Gastrocnemius medialis (tissue), 4 donors: ENCODE data around the gene TEAD2.

Source experiments
- POLR2A ChIP-seq, 2 donors: fragments of 450-650 bp; IDR thresholded peaks; one replicate each; pipeline ENCODE4 v1.6.1; 2017; ENCODE audit warnings: antibody characterized with exemption in 2 of 2, mild to moderate bottlenecking in 2 of 2, moderate library complexity in 2 of 2
- TF ChIP-seq, protein P1 (sequence below), 5 experiments: fragments of 450-650 bp in 3 of 5; fragments of 200-600 bp in 2 of 5; sonication (generic) in 2 of 5; IDR thresholded peaks in 4 of 5; conservative IDR thresholded peaks in 1 of 5; 1 replicate in 4 of 5; 2 replicates in 1 of 5; pipeline ENCODE4 v1.5.1; 2016 to 2019; ENCODE audit warnings: antibody characterized with exemption in 5 of 5, mild to moderate bottlenecking in 3 of 5, moderate library complexity in 3 of 5

DNA sequence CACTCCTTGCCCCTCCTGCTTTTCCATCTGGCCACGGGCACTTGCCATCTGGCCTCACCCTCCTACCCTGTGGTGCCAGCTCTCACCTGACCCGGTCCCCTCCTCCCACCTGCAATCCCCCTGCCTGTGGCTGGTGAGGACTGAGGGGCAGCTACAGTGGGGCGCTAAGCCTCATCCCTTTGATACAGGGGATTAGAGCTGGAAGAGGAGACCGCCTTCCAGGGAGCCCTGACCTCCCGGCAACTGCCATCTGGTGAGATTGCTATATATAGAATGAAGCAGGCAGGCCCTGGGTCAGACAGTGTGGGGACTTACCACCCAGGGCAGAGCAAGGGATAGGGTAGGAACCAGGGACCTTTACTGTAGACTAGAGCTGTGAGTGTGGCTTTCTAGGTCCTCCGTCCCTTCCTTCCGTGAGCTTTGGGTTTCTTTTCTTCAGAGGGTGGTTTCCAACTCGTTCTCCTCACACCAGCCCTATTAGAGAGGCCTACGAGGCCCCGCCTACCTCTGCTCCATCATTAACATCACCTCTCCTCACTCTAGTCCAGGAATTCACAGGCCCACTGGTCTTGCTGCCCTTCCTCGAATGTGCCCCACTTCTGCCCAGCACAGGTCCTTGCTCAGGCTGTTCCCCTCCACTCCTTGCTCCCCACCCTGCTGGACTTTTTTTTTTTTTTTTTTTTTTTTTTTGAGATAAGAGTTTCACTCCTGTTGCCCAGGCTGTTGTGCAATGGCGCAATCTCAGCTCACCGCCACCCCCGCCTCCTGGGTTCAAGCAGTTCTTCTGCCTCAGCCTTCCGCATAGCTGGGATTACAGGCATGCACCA is 33.6 kb upstream of the TEAD2 start:
- TF ChIP-seq, protein P1, sequence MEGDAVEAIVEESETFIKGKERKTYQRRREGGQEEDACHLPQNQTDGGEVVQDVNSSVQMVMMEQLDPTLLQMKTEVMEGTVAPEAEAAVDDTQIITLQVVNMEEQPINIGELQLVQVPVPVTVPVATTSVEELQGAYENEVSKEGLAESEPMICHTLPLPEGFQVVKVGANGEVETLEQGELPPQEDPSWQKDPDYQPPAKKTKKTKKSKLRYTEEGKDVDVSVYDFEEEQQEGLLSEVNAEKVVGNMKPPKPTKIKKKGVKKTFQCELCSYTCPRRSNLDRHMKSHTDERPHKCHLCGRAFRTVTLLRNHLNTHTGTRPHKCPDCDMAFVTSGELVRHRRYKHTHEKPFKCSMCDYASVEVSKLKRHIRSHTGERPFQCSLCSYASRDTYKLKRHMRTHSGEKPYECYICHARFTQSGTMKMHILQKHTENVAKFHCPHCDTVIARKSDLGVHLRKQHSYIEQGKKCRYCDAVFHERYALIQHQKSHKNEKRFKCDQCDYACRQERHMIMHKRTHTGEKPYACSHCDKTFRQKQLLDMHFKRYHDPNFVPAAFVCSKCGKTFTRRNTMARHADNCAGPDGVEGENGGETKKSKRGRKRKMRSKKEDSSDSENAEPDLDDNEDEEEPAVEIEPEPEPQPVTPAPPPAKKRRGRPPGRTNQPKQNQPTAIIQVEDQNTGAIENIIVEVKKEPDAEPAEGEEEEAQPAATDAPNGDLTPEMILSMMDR (IDR thresholded peaks at IDR 0.05 in 4 of 5, conservative IDR thresholded peaks at IDR 0.05 in 1 of 5): no peak
- no peak for TF ChIP-seq POLR2A (IDR thresholded peaks at IDR 0.05)
